BJ (cell line): ENCODE data around the gene MAPK1. TPM values are rescaled to one million over a fixed set of nuclear protein-coding genes. Genes with fewer than 3 reads are reported as not detected.

Experiments used
- CTCF ChIA-PET: fragments of 350-600 bp; formaldehyde crosslinking; extraction: SDS; loops from one replicate; lab custom pipeline; 2021; ENCODE audit warnings: antibody characterized with exemption, inconsistent platforms; lab: Yijun Ruan, JAX
- POLR2A ChIA-PET: fragments of 300-600 bp; sonication (Branson Sonifier 250); formaldehyde crosslinking; extraction: SDS; loops from one replicate; lab custom pipeline; 2021; ENCODE audit warnings: antibody characterized with exemption; lab: Charles Lee
- DNase-seq: peaks from one replicate; pipeline ENCODE4 v3.0.0-alpha.2; 2011; ENCODE audit warnings: low read depth
- H3K27me3 ChIP-seq: 2 replicates; pipeline ENCODE4 v1.6.0; 2011; ENCODE audit warnings: low read length; ENCODE audit not compliant: control insufficient read depth, insufficient read depth
- H3K36me3 ChIP-seq: 2 replicates; pipeline ENCODE4 v1.5.1; 2011; ENCODE audit warnings: low read length; ENCODE audit not compliant: control insufficient read depth, insufficient read depth
- H3K4me3 ChIP-seq: 2 replicates; pipeline ENCODE4 v1.5.1; 2011; ENCODE audit warnings: low read depth, mild to moderate bottlenecking, control low read depth, low read length
- polyA plus RNA-seq: library from polyadenylated mRNA; depleted of rRNA; stranded (reverse); fragments of >200 nt; gene quantifications from 2 replicates; pipeline ENCODE4 v1.2.3, GENCODE V29; 2011
- TF ChIP-seq, protein P1 (sequence below): IDR thresholded peaks from 2 replicates; pipeline ENCODE4 v1.5.1; 2011; ENCODE audit warnings: low read depth, mild to moderate bottlenecking, control low read depth, inconsistent platforms, low read length, moderate library complexity; ENCODE audit not compliant: insufficient read depth

Gene MAPK1
- polyA plus RNA-seq, 1 experiment = 119 TPM

DNA sequence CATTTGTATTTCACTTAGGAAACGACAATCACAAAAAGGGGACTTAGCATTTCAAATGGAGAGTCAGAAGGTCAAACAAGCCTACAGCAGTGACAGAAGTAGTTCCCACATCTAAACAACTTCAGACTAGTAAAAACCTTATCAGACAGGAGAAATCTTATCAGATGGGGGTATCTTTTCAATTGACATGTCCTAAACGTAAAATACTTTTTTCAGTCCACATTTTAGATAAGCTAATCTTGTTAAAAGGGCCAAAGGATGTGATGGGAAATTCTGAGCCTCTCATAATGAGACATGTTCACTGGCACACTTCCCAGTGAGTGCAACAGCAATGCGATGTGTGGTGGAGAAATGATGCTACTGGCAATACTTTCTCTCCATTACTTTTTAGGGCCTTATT lies 2.4 kb downstream of the MAPK1 start:
- H3K4me3 ChIP-seq = no peak overlapping the region
- peak; percentile 39 for DNase-seq
- TF ChIP-seq, protein P1, sequence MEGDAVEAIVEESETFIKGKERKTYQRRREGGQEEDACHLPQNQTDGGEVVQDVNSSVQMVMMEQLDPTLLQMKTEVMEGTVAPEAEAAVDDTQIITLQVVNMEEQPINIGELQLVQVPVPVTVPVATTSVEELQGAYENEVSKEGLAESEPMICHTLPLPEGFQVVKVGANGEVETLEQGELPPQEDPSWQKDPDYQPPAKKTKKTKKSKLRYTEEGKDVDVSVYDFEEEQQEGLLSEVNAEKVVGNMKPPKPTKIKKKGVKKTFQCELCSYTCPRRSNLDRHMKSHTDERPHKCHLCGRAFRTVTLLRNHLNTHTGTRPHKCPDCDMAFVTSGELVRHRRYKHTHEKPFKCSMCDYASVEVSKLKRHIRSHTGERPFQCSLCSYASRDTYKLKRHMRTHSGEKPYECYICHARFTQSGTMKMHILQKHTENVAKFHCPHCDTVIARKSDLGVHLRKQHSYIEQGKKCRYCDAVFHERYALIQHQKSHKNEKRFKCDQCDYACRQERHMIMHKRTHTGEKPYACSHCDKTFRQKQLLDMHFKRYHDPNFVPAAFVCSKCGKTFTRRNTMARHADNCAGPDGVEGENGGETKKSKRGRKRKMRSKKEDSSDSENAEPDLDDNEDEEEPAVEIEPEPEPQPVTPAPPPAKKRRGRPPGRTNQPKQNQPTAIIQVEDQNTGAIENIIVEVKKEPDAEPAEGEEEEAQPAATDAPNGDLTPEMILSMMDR = no peak
- no peaks in the 10 kb centered on the region for H3K27me3 ChIP-seq
- ChIA-PET CTCF (interaction anchor here (0.6 to 1.0 kb wide), 3 partner anchors 20 to 102 kb away, joined by 3 read pairs; partner anchors contain the start of gene PPM1F), POLR2A (interaction anchor here (0.6 kb wide), 1 partner anchor 110 kb away, joined by 3 read pairs; no protein-coding TSS in a partner anchor)
- H3K36me3 ChIP-seq = no peaks in the 10 kb centered on the region

DNA sequence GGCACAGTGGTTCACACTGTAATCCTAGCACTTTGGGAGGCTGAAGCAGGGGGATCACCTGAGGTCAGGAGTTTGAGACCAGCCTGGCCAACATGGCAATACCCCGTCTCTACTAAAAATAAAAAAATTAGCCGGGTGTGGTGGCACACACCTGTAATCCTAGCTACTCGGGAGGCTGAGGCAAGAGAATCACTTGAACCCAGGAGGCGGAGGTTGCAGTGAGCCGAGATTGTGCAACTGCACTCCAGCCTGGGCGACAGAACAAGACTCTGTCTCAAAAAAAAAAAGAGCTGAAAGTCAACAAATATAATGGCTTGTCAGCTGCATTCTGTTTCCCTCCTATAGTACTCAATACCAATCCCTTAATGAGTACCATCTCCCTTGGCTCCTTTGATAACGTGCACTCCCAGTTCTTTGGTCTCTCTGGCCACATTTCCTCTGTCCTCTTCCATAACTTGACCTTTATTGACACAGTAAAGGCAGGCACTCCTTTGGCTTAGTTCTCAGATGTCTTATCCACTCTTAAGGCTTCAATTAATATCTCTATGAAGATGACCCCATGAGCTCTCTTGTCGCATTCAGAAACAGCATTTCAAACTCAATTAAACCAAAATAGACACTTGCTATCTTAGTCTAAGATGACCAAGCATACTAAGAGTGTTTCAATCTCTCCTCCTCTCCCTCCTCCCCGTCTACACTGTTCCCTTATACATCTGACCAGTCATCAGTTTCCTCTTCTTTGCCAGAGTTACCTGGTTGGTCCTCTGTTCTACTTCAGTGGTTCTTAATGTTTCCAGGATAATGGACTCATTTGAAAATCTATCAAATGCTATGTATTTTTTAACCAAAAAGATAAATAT lies 4.8 kb downstream of the MAPK1 start:
- POLR2A ChIA-PET = no interaction called here
- H3K27me3 ChIP-seq = no peaks in the 10 kb centered on the region
- no peak overlapping the region for H3K4me3 ChIP-seq
- peaks cover 1% of the 10 kb centered on the region; the same call in 1 of the 2 replicates for H3K36me3 ChIP-seq
- no peak for DNase-seq
- CTCF ChIA-PET = no interaction called here
- TF ChIP-seq, protein P1 = no peak

DNA sequence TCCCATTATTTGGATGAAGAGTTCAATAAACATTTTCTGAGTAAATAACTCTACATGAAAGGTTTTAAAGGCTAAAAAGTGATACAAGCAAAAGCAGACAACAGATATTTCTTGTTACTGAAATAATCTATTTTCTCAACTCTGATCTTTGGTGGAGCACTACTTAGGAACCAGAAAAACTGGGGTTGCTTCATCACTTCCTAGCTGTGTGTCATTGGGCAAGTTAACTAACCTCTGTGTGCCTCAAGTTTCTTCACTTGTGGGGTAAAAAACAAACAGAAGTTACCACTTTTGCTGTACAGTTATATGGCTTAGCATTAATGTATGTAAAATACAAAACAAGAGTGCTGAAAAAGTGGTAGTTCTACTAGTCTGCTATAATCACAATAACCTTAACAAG lies 5.6 kb downstream of the MAPK1 start:
- no peak for DNase-seq
- Histone ChIP-seq H3K27me3 (no peaks in the 10 kb centered on the region), H3K4me3 (no peak overlapping the region), H3K36me3 (peaks cover 1% of the 10 kb centered on the region; the same call in 1 of the 2 replicates)
- POLR2A ChIA-PET = no interaction called here
- TF ChIP-seq, protein P1 = no peak
- CTCF ChIA-PET = interaction anchor here (0.7 to 1.5 kb wide), 2 partner anchors 148 to 1283 kb away, joined by 4 read pairs; no protein-coding TSS in a partner anchor

DNA sequence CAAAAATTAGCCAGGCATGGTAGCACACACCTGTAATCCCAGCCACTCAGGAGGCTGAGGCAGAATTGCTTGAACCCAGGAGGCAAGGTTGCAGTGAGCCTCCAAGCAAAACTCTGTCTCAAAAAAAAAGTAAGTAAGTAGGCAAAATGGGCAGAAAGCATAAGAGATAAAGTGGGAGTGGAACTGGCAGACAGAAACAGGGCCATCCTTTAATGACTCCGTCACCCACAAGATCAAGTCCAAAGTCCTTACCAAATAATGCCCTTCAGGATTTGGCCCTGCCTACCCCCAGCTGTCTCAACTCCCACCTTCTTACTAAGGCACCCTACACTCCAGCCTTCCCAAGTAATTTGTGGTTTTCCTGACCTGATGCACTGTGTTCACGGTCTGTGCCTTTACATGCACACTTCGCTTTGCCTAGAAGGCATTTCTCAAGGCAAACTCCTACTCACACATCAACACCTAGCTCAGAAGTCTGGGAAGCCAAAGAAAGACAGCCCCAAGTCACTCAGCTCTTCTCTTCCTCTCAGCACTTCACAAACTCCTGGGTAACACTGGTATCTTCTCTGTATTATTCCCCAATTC lies 6.1 kb downstream of the MAPK1 start:
- peaks cover 1% of the 10 kb centered on the region; the same call in 1 of the 2 replicates for H3K36me3 ChIP-seq
- H3K4me3 ChIP-seq = no peak overlapping the region
- DNase-seq = no peak
- ChIA-PET POLR2A (no interaction called here), CTCF (interaction anchor here (0.7 to 1.5 kb wide), 2 partner anchors 148 to 1283 kb away, joined by 4 read pairs; no protein-coding TSS in a partner anchor)
- TF ChIP-seq, protein P1 = no peak
- H3K27me3 ChIP-seq = no peaks in the 10 kb centered on the region

DNA sequence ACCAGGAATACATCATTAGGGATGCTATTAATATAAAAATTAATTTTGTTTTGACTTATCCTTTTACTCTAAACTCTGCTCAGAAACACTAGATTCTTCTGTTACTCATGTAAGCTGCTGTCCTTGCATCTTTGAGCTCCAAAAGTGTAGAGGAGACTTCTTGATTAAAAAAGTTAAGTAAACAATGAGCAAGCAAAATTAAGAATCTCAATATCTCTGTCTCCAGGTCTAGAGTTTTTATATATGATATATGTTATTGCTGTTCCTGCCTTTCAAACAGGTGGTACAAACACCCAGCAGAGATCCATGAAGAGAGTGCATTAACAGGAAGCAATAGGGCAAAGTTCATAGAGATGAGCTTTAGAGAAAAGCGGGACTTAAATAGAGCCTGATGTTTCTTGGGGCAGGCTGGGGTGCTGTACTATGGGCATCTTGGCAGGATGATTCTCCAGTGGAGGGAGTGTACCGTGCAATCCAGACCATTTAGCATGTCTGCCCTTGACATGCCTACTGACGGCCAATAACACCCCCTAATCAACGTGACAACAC lies 6.9 kb downstream of the MAPK1 start:
- no peaks in the 10 kb centered on the region for H3K27me3 ChIP-seq
- peaks cover 1% of the 10 kb centered on the region; the same call in 1 of the 2 replicates for H3K36me3 ChIP-seq
- TF ChIP-seq, protein P1 = no peak
- DNase-seq = no peak
- H3K4me3 ChIP-seq = no peak overlapping the region
- CTCF ChIA-PET = interaction anchor here (0.8 to 1.5 kb wide), 2 partner anchors 8 to 147 kb away, joined by 4 to 5 read pairs; no protein-coding TSS in a partner anchor
- POLR2A ChIA-PET = no interaction called here
